Fibroblast of villous mesenchyme (primary cell): ENCODE measurements around the gene CLEC2A. TPM values are rescaled to one million over a fixed set of nuclear protein-coding genes. Genes with fewer than 3 reads are reported as not detected.

Source experiments
- DNase-seq: peaks from one replicate; pipeline ENCODE4 v3.0.0-alpha.2; 2010; ENCODE audit warnings: low read depth
- H3K4me3 ChIP-seq: 2 replicates; pipeline ENCODE4 v1.5.1; 2011; ENCODE audit warnings: low read depth, mild to moderate bottlenecking, low read length
- total RNA-seq: library from RNA; depleted of rRNA; stranded (reverse); fragments of >200 nt; gene quantifications from 2 replicates; pipeline ENCODE4 v1.2.3, GENCODE V29; 2012
- TF ChIP-seq, protein P1 (sequence below): IDR thresholded peaks from 2 replicates; pipeline ENCODE4 v1.5.1; 2012; ENCODE audit warnings: low read depth, mild to moderate bottlenecking, low read length; ENCODE audit not compliant: insufficient read depth

The CLEC2A gene
- total RNA-seq, 1 donor, result not detected

- TF ChIP-seq, protein P1, sequence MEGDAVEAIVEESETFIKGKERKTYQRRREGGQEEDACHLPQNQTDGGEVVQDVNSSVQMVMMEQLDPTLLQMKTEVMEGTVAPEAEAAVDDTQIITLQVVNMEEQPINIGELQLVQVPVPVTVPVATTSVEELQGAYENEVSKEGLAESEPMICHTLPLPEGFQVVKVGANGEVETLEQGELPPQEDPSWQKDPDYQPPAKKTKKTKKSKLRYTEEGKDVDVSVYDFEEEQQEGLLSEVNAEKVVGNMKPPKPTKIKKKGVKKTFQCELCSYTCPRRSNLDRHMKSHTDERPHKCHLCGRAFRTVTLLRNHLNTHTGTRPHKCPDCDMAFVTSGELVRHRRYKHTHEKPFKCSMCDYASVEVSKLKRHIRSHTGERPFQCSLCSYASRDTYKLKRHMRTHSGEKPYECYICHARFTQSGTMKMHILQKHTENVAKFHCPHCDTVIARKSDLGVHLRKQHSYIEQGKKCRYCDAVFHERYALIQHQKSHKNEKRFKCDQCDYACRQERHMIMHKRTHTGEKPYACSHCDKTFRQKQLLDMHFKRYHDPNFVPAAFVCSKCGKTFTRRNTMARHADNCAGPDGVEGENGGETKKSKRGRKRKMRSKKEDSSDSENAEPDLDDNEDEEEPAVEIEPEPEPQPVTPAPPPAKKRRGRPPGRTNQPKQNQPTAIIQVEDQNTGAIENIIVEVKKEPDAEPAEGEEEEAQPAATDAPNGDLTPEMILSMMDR, result no peak
- DNase-seq, result no peak
- H3K4me3 ChIP-seq, result peak overlapping the region; percentile 67
These were observed 65.3 kb downstream of the CLEC2A start for GRCh38 chr12:9866860-9867269.

- peak; percentile 43 for DNase-seq
- peak overlapping the region; percentile 67 for H3K4me3 ChIP-seq
- TF ChIP-seq, protein P1, result no peak
These were observed 67.1 kb downstream of the CLEC2A start for GRCh38 chr12:9864913-9865675.

Other genes starting within 250 kb of the CLEC2A start
- not detected in 2 replicates for gene CLECL1, start 199.3 kb downstream of the CLEC2A start, total RNA-seq
- gene CD69, start 171.5 kb downstream of the CLEC2A start, total RNA-seq, result not detected in 2 replicates
- gene KLRF1, start 104.9 kb downstream of the CLEC2A start, total RNA-seq, result 0.32 and 0.43 TPM in 2 replicates
- gene CLEC2B, start 63.0 kb downstream of the CLEC2A start, total RNA-seq, result 40.6 and 47.9 TPM in 2 replicates
- gene KLRF2, start 50.9 kb downstream of the CLEC2A start, total RNA-seq, result not detected in 2 replicates
- gene CLEC12A, start 39.0 kb upstream of the CLEC2A start, total RNA-seq, result not detected in 2 replicates
- gene CLEC1B, start 66.8 kb upstream of the CLEC2A start, total RNA-seq, result under 0.01 TPM in 1 of 2 replicates, not detected in the other
- gene CLEC12B, start 78.3 kb upstream of the CLEC2A start, total RNA-seq, result not detected in 2 replicates
- not detected in 2 replicates for gene CLEC9A, start 98.3 kb upstream of the CLEC2A start, total RNA-seq
- not detected in 2 replicates for gene CLEC1A, start 166.6 kb upstream of the CLEC2A start, total RNA-seq
- under 0.01 TPM in 1 of 2 replicates, not detected in the other for gene CLEC7A, start 197.8 kb upstream of the CLEC2A start, total RNA-seq
- 9.3 and 73.0 TPM in 2 replicates for gene OLR1, start 239.8 kb upstream of the CLEC2A start, total RNA-seq
- gene TMEM52B, start 246.7 kb upstream of the CLEC2A start, total RNA-seq, result 3.5 and 17.7 TPM in 2 replicates